Prostate gland (tissue), 2 donors: Measurements from ENCODE around the gene IFITM10.
A peak's percentile ranks its signal among the peaks of the same experiment; 100 is the strongest.

ENCODE experiments used
- POLR2AphosphoS5 ChIP-seq: sonication (generic); formaldehyde crosslinking; IDR thresholded peaks from one replicate; pipeline ENCODE4 v1.6.1; 2017; ENCODE audit warnings: antibody characterized with exemption
- TF ChIP-seq, protein P1 (sequence below), 4 experiments: fragments of 200-600 bp in 2 of 4; fragments of 450-650 bp in 2 of 4; sonication (generic) in 2 of 4; IDR thresholded peaks; 1 replicate in 3 of 4; 2 replicates in 1 of 4; pipeline ENCODE4 v1.5.1; 2016 to 2019; ENCODE audit warnings: antibody characterized with exemption in 4 of 4, mild to moderate bottlenecking in 2 of 4, moderate library complexity in 2 of 4

DNA sequence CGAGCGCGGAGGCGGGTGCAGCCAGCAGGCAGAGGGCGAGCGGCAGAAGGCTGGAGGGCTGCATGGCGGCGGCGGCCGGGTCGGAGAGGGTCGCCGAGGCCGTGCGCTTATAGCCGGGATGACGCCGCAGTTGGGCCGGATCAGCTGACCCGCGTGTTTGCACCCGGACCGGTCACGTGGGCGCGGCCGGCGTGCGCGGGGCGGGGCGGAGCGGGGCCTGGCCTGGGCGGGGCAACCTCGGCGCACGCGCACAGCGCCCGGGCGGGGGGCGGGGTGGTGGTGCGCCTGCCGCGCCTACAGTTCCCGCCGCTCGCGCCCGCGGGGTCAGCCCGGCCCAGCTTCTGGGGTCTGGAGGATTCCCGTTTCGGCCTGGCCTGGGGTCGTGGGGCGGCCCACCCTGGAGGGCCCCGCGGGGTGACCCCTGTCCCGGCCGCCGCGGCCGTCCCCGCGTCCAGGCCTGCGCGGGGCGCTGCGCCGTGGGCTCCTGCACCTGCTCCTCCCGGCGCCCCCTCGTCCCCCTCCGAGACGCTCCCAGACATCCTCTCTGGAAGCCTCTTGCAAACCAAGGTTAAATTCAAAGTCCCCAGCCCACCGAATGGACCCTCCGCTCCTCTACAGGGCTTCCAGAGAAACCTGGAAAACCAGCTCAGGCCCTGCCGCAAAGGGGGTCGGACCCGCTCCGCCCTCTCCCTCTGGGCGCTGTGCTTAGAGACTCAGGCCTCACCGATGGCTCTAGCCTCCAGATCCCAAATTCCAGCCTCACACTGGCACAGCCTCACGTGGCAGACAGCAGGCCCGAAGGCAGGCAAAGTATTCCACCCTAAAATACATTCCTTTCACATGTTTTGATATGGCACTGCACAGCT is 13.6 kb upstream of the IFITM10 start, which contains the start of gene CTSD:
- peak; percentile 44 for TF ChIP-seq POLR2AphosphoS5
- TF ChIP-seq, protein P1, sequence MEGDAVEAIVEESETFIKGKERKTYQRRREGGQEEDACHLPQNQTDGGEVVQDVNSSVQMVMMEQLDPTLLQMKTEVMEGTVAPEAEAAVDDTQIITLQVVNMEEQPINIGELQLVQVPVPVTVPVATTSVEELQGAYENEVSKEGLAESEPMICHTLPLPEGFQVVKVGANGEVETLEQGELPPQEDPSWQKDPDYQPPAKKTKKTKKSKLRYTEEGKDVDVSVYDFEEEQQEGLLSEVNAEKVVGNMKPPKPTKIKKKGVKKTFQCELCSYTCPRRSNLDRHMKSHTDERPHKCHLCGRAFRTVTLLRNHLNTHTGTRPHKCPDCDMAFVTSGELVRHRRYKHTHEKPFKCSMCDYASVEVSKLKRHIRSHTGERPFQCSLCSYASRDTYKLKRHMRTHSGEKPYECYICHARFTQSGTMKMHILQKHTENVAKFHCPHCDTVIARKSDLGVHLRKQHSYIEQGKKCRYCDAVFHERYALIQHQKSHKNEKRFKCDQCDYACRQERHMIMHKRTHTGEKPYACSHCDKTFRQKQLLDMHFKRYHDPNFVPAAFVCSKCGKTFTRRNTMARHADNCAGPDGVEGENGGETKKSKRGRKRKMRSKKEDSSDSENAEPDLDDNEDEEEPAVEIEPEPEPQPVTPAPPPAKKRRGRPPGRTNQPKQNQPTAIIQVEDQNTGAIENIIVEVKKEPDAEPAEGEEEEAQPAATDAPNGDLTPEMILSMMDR (IDR thresholded peaks at IDR 0.05): no peak
